Fibroblast of mammary gland (primary cell): ENCODE results near the gene OMP.

ENCODE experiments used
- DNase-seq: peaks from one replicate; pipeline ENCODE4 v3.0.0-alpha.2; 2010; ENCODE audit warnings: low read depth
- H3K4me3 ChIP-seq: 2 replicates; pipeline ENCODE4 v1.5.1; 2011; ENCODE audit warnings: low read depth, mild to moderate bottlenecking, low read length, moderate library complexity; ENCODE audit not compliant: control insufficient read depth
- TF ChIP-seq, protein P1 (sequence below): conservative IDR thresholded peaks from 2 replicates; pipeline ENCODE4 v1.5.1; 2011; ENCODE audit warnings: low read depth, low read length, inconsistent platforms; ENCODE audit not compliant: control insufficient read depth, insufficient read depth

OMP gene

DNA sequence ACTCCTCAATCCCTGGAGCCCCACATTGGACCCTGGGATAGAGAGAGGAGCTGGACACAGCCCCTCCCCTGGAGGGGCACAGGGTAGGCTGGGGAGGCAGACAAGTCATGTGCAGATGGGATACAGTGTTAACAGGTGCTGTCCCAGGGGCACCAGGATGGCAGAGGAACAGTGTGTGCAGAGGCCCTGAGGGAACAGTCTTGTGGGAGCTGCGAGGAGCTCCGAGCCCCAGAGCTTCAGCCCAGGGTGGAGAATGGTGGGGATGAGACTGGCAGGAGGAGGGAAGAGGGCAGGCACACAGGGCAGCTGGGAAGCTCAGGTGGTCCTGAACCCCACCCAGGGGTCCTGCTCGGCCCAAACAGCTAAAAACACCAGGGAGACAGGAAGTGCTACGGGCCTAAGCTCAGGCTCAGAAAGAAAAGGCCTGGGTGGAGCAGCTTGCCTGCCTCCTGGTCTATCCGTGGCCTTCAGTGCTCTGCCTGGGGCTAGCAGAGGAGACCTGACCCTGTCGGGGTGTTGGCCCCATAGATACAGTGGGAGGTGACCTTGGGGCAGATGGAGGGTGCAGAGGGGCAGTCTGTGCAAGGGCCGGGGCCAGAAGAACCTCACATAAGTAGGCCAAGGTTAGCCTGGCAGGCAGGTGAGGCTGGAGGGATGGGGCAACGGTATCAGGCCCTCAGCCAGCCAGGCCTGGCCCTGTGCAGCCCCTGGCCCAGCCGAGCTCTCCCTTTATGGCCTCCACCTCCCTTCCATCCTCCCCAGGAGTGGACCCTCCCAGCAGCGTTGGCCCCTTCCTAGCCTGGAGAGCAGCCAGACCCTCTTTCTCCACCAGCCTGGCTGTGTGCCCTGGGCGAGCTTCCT is 20.4 kb upstream of the OMP start:
- no peak overlapping the region for H3K4me3 ChIP-seq
- TF ChIP-seq, protein P1, sequence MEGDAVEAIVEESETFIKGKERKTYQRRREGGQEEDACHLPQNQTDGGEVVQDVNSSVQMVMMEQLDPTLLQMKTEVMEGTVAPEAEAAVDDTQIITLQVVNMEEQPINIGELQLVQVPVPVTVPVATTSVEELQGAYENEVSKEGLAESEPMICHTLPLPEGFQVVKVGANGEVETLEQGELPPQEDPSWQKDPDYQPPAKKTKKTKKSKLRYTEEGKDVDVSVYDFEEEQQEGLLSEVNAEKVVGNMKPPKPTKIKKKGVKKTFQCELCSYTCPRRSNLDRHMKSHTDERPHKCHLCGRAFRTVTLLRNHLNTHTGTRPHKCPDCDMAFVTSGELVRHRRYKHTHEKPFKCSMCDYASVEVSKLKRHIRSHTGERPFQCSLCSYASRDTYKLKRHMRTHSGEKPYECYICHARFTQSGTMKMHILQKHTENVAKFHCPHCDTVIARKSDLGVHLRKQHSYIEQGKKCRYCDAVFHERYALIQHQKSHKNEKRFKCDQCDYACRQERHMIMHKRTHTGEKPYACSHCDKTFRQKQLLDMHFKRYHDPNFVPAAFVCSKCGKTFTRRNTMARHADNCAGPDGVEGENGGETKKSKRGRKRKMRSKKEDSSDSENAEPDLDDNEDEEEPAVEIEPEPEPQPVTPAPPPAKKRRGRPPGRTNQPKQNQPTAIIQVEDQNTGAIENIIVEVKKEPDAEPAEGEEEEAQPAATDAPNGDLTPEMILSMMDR = no peak
- DNase-seq = no peak

DNA sequence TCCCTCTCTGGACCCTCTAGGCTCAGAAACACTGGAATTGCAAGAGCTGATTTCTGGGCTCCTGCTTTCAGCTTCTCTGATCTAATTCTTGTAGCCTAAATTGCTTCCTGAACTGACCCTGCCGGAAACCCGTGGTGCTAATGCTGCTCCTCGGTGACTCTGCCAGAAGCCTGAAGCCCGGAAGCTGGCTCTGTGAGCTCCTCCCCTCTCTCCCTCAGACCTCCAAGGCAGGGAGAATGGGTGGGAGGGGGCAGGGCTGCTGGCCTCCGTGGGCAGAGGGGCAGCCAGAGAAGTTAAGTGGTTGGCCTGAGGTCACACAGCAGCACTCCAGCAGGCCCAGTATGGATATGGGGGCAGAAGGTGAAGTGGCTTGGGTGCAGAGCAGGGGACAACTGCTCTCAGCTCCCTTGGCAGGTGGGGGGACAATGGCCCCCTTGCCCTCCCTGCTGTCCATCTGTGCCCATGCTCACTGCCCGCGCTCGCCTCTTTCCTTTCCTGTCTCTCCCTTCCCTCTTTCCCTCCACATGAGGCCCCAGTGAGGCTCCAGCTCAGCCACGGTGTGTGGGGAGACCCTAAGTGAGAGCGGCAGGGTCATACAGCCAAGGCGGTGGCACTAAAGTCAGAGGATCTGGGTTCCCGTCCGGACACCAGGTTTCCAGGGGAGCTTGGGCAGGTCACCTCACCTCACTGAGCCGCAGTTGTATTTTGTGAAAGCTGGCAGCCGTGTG is 19.6 kb upstream of the OMP start:
- peak; percentile 48 for DNase-seq
- no peak overlapping the region for H3K4me3 ChIP-seq

DNA sequence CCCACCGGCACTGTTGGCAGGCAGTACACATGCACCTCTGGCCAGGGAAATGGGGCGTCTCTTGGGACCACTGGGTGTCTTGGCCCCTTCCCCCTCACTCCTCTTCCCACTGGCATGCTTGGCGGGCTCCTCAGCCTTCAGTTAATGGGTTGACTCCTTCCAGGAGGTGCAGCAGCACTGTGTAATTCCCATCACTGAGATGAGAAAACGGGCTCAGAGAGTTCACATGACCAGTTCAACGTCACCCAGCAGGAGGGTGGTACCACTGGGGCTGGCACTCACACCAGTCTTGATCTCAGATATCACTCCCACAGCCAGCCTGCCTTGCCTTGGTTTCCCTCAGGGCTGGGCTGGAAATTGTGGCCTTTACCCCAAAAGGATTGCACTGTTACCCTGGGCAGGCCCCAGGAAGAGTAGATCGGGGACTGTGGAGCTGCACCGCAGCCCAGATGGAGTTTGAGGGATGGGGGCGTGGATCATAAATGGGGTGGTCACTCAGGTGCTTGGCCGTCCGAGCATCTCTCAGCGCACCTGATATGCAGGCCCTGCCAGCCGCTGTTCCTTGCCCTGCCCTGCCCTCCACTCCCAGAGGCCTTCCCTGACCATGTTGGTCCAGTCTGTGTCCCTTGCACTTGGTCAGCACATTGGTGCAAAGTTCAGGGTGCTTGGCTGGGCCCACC is 18.9 kb upstream of the OMP start:
- TF ChIP-seq, protein P1 = no peak
- no peak overlapping the region for H3K4me3 ChIP-seq
- no peak for DNase-seq

More for the DNA sequence above, 19.6 kb upstream of the OMP start:
- TF ChIP-seq, protein P1 = no peak

DNA sequence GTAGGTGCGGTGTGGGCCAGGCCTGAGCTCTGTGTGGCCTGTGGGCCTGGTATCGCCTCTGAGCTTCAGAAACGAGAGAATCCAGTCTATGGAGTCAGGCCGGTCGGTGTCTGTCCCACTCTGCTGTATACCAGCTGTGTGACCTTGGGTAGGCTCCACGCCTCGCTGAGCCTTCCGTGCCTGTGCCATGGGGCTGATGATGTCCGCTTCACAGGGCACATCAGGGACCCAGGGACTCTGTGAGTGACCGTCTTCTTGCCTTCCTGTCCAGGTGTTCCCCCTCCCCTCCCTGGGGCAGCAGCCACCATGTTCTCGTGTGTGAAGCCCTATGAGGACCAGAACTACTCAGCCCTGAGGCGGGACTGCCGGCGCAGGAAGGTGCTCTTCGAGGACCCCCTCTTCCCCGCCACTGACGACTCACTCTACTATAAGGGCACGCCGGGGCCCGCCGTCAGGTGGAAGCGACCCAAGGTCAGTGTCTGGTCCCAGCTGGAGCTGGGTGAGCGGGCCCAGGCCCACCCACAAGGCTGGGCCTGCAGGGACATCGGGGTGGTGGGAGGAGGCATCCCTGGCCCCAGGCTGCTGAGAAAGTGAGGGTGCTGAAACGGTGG is 18.0 kb upstream of the OMP start:
- no peak for DNase-seq
- H3K4me3 ChIP-seq = no peak overlapping the region
- TF ChIP-seq, protein P1 = no peak

DNA sequence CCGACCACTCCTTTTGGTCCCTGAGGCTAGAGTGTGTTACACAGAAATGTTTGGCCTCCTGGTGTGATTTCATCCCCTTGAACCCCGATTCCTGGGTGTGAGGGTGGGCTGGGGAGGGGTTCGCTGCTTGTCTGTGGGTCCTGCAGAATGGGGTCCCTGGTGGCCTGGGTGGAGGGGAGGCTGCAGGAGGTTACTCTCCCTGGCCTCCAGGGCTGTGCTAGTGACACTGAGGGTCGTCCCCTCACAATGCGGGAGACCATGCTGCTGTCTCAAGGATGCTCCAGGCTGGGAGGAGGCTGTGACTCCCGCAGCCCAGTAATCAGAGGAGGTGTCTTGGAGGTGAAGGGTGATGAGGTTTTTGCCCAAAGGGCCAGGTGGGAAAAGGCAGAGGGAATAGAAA is 17.0 kb upstream of the OMP start:
- DNase-seq = no peak
- H3K4me3 ChIP-seq = no peak overlapping the region
- TF ChIP-seq, protein P1 = no peak

DNA sequence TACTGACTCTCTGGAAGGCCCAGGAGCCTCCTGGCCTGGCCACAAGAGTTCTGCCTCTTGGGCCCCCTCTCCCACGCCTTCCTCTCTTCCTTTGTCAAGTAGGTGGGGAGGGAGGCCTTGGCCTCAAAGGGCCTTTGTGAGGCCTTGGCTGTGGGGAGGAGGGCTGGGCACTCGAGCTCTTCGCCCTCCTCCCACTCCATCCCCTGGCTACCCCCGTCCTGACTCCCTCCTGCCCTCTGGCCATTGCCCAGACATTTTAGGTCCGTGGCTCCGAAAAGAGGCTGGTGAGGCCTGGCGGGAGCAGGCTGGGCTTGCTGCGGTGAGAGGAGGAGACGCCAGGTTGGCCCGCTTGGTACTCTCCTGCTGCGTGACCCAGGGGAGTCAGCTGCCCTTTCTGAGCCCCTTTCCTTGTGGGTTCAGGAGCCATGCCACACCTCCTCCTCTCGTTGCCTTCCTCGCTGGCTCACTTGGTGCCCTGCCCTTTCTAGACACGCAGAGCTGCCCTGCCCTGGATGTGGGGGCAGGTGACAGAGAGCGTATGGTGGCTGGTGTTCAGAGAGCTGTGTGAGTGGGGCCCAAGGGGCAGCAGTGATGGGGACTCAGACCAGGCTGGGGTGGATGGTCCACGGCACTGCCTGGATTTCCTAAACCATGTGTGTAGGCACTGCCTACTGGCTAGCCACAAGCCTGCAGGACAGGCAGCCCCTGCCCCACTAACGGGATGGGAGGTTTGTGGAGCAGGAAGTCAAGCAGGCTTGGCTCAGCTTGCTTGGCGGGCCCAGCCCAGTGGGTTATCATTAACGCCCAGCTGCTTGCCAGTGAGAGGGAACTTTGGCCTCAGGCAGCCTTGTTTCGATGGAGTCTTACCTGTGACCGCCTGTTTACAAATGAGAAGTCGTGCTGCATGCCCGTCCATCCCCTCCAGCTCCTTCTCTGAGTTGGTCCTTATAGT is 15.8 kb upstream of the OMP start:
- no peak overlapping the region for H3K4me3 ChIP-seq
- no peak for DNase-seq

More for the DNA sequence above, 15.8 kb upstream of the OMP start:
- TF ChIP-seq, protein P1 = no peak
